Esophagus squamous epithelium (tissue), 4 donors: ENCODE measurements around the gene PSMD5.

Experiments
- POLR2A ChIP-seq, 4 donors: fragments of 450-650 bp; IDR thresholded peaks; one replicate each; pipeline ENCODE4 v1.6.1; 2017; ENCODE audit warnings: antibody characterized with exemption in 4 of 4, mild to moderate bottlenecking in 4 of 4, moderate library complexity in 3 of 4
- TF ChIP-seq, protein P1 (sequence below), 6 experiments: fragments of 450-650 bp in 4 of 6; fragments of 200-600 bp in 2 of 6; sonication (generic) in 2 of 6; IDR thresholded peaks; one replicate each; pipeline ENCODE4 v1.5.1; 2016 to 2019; ENCODE audit warnings: antibody characterized with exemption in 6 of 6, mild to moderate bottlenecking in 4 of 6, moderate library complexity in 4 of 6

DNA sequence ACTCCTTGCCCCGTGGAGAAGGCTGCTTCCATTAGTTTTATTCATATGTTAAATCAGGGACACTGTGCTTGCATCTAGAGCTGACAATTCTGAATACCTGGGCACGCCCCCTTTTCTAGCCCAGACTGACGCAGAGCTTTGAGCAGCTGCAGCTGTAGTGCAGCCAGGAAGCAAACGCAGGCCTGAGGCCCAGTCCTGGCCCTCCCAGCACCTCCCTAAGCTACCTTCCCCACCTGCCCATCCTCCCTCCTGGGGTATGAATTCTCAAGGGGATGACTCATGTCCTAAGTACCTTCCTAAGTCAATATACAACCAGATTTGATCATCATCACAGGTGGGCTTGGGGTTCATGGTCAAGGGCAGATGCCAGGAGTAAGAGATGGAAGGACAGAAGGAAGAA lies 30.8 kb upstream of the PSMD5 start:
- TF ChIP-seq, protein P1, sequence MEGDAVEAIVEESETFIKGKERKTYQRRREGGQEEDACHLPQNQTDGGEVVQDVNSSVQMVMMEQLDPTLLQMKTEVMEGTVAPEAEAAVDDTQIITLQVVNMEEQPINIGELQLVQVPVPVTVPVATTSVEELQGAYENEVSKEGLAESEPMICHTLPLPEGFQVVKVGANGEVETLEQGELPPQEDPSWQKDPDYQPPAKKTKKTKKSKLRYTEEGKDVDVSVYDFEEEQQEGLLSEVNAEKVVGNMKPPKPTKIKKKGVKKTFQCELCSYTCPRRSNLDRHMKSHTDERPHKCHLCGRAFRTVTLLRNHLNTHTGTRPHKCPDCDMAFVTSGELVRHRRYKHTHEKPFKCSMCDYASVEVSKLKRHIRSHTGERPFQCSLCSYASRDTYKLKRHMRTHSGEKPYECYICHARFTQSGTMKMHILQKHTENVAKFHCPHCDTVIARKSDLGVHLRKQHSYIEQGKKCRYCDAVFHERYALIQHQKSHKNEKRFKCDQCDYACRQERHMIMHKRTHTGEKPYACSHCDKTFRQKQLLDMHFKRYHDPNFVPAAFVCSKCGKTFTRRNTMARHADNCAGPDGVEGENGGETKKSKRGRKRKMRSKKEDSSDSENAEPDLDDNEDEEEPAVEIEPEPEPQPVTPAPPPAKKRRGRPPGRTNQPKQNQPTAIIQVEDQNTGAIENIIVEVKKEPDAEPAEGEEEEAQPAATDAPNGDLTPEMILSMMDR (IDR thresholded peaks at IDR 0.05), result no peak
- TF ChIP-seq POLR2A (IDR thresholded peaks at IDR 0.05), result no peak
